HG02571 (cell line): ENCODE measurements around the gene CDKN1A.

ENCODE experiments used
- ATAC-seq: cut with Tn5 transposase; IDR thresholded peaks from one replicate; pipeline ENCODE4 v1.9.1; 2021; ENCODE audit warnings: mild to moderate bottlenecking, moderate library complexity; ENCODE audit not compliant: unreplicated experiment

Gene CDKN1A

GRCh38 chr6:36677059-36677749 is 1.3 kb upstream of the CDKN1A start:
- ATAC-seq, result no peak

GRCh38 chr6:36677753-36678487 is 594 bp upstream of the CDKN1A start:
- ATAC-seq, result no peak

- ATAC-seq, result no peak
Measured at GRCh38 chr6:36679043-36679833, 724 bp downstream of the CDKN1A start.

- ATAC-seq, result no peak
Measured at GRCh38 chr6:36682328-36683144, 4.0 kb downstream of the CDKN1A start.

- no peak for ATAC-seq
Measured at GRCh38 chr6:36683145-36683655, 4.7 kb downstream of the CDKN1A start.

GRCh38 chr6:36683656-36684446 is 5.3 kb downstream of the CDKN1A start:
- ATAC-seq, result no peak

- ATAC-seq, result no peak
Measured at GRCh38 chr6:36684447-36684812, 5.9 kb downstream of the CDKN1A start.

- no peak for ATAC-seq
Measured at GRCh38 chr6:36685166-36685924, 6.8 kb downstream of the CDKN1A start.

GRCh38 chr6:36685926-36686667 is 7.6 kb downstream of the CDKN1A start:
- no peak for ATAC-seq

GRCh38 chr6:36686668-36687513 is 8.4 kb downstream of the CDKN1A start:
- ATAC-seq, result no peak

GRCh38 chr6:36688063-36688738 is 9.7 kb downstream of the CDKN1A start:
- no peak for ATAC-seq

GRCh38 chr6:36688739-36689075 is 10.2 kb downstream of the CDKN1A start:
- ATAC-seq, result no peak

- no peak for ATAC-seq
Measured at GRCh38 chr6:36691011-36691410, 12.5 kb downstream of the CDKN1A start.

- no peak for ATAC-seq
Measured at GRCh38 chr6:36691612-36692011, 13.1 kb downstream of the CDKN1A start.

GRCh38 chr6:36692220-36692619 is 13.7 kb downstream of the CDKN1A start:
- no peak for ATAC-seq

GRCh38 chr6:36692861-36693702 is 14.6 kb downstream of the CDKN1A start:
- no peak for ATAC-seq
